ENCODE measurements around the gene NT5DC3. TPM values are rescaled to one million over a fixed set of nuclear protein-coding genes. Genes with fewer than 3 reads are reported as not detected.

Gene NT5DC3
- total RNA-seq, 1 experiment from 2014 or later = 12.5 TPM

GRCh38 chr12:103758310-103759089, 82.5 kb downstream of the NT5DC3 start (continued):
- no peak for TF ChIP-seq NR2C2 (CRISPR knock-in tag; IDR thresholded peaks at IDR 0.05)
- no peak for TF ChIP-seq FOXJ3 (CRISPR knock-in tag; IDR thresholded peaks at IDR 0.05; ENCODE audit: borderline replicate concordance)
- no peak for TF ChIP-seq E2F5 (CRISPR knock-in tag; IDR thresholded peaks at IDR 0.05)
- TF ChIP-seq MLX (CRISPR knock-in tag; IDR thresholded peaks at IDR 0.05) = no peak
- TF ChIP-seq ESRRA (CRISPR knock-in tag; IDR thresholded peaks at IDR 0.05; ENCODE audit: borderline replicate concordance) = no peak
- no peak for TF ChIP-seq ERG (CRISPR knock-in tag; IDR thresholded peaks at IDR 0.05)

- Mint-ChIP-seq H3K9me3 (no peaks in the 10 kb centered on the region), H3K27ac (no peak overlapping the region), H3K4me3 (no peak overlapping the region), H3K27me3 (ENCODE audit: low read depth) (no peaks in the 10 kb centered on the region; the same call in 1 of the 2 replicates), H3K4me1 (peaks cover 5% of the 10 kb centered on the region; the same call in 1 of the 2 replicates), H3K36me3 (no peaks in the 10 kb centered on the region)
- ATAC-seq (no peak), DNase-seq (ENCODE audit: low spot score) (no peak)
- CTCF ChIA-PET = no interaction called here
- POLR2A ChIA-PET = no interaction called here
- TF ChIP-seq ZNF317 (CRISPR knock-in tag; IDR thresholded peaks at IDR 0.05; ENCODE audit: borderline replicate concordance, low read depth) = no peak
- TF ChIP-seq E2F4 (CRISPR knock-in tag; IDR thresholded peaks at IDR 0.05; ENCODE audit: borderline replicate concordance, low read depth) = no peak
- TF ChIP-seq NR3C1 (CRISPR knock-in tag; conservative IDR thresholded peaks at IDR 0.05; ENCODE audit: low read depth) = no peak
Observed at GRCh38 chr12:103757248-103757647, 83.8 kb downstream of the NT5DC3 start.

GRCh38 chr12:103756443-103756842, 84.6 kb downstream of the NT5DC3 start:
- H3K9me3 Mint-ChIP-seq = no peaks in the 10 kb centered on the region
- ChIA-PET POLR2A (no interaction called here), CTCF (no interaction called here)
- peaks cover 5% of the 10 kb centered on the region; the same call in 1 of the 2 replicates for H3K4me1 Mint-ChIP-seq
- ATAC-seq (no peak), DNase-seq (ENCODE audit: low spot score) (no peak)
- TF ChIP-seq ESRRA (CRISPR knock-in tag; IDR thresholded peaks at IDR 0.05; ENCODE audit: borderline replicate concordance) (no peak), JUN (CRISPR knock-in tag; IDR thresholded peaks at IDR 0.05) (no peak), GABPB1 (CRISPR knock-in tag; IDR thresholded peaks at IDR 0.05) (no peak), FOXP1 (CRISPR knock-in tag; IDR thresholded peaks at IDR 0.05; ENCODE audit: borderline replicate concordance) (no peak), ZNF219 (CRISPR knock-in tag; IDR thresholded peaks at IDR 0.05; ENCODE audit: borderline replicate concordance) (no peak), ZNF416 (CRISPR knock-in tag; IDR thresholded peaks at IDR 0.05) (no peak)
- no peak overlapping the region for H3K27ac Mint-ChIP-seq
- H3K36me3 Mint-ChIP-seq = no peaks in the 10 kb centered on the region
- no peak overlapping the region for H3K4me3 Mint-ChIP-seq
- H3K27me3 Mint-ChIP-seq (ENCODE audit: low read depth) = no peaks in the 10 kb centered on the region; the same call in 1 of the 2 replicates

GRCh38 chr12:103755425-103755824, 85.6 kb downstream of the NT5DC3 start:
- no peak overlapping the region for H3K27ac Mint-ChIP-seq
- CTCF ChIA-PET = no interaction called here
- ATAC-seq (no peak), DNase-seq (ENCODE audit: low spot score) (no peak)
- H3K27me3 Mint-ChIP-seq (ENCODE audit: low read depth) = no peaks in the 10 kb centered on the region; the same call in 1 of the 2 replicates
- no peak overlapping the region for H3K4me3 Mint-ChIP-seq
- H3K9me3 Mint-ChIP-seq = no peaks in the 10 kb centered on the region
- no peaks in the 10 kb centered on the region for H3K36me3 Mint-ChIP-seq
- POLR2A ChIA-PET = no interaction called here
- peaks cover 5% of the 10 kb centered on the region; the same call in 1 of the 2 replicates for H3K4me1 Mint-ChIP-seq
- TF ChIP-seq FOXJ3 (CRISPR knock-in tag; IDR thresholded peaks at IDR 0.05; ENCODE audit: borderline replicate concordance) (no peak), FOXK1 (CRISPR knock-in tag; IDR thresholded peaks at IDR 0.05) (no peak), IRF1 (CRISPR knock-in tag; IDR thresholded peaks at IDR 0.05) (no peak), ZNF396 (CRISPR knock-in tag; IDR thresholded peaks at IDR 0.05; ENCODE audit: borderline replicate concordance) (no peak), NFE2L1 (CRISPR knock-in tag; IDR thresholded peaks at IDR 0.05) (no peak), ZNF512 (CRISPR knock-in tag; IDR thresholded peaks at IDR 0.05; ENCODE audit: borderline replicate concordance) (no peak), HMGXB4 (CRISPR knock-in tag; IDR thresholded peaks at IDR 0.05) (no peak)

All from WTC11 (cell line).